ENCODE data around the gene GTF2A1.

DNA sequence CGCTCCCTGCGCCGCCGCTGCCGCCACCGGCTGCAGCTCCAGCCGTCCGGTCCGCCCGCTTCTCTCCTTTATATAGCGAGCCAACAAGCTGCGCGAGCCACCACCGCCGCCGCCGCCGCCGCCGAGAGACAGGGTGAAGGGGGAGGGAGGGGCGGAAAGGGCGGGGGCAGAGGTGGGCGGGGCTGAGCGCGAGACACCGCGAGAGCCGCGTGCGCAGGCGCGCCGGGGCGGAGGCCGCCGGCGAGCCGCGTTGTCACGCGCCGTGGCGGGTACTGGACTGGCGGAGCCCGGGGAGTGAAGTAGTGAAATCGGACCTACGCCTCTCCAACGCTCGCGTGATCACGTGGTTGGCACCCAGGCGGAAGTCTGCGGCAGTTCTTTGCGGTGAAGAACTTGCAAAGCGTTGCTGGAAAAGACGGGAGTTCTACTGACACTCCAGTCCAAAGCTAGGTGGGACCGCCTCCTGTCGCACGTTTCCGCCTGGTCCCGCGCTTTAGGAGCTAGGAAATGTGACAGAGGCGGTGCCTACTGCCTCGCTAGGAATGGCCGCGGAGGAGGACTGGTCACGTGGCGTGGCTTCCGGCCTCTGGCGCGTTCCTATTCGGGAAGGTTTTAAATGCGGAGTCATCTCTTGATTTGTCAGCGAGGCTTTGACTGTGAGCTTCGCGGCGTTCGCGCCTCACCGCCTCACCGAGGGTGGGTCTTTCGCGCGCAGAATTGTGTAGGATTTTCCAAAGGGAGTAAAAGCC is at the start of gene GTF2A1:
- TF ChIP-seq, protein P1, sequence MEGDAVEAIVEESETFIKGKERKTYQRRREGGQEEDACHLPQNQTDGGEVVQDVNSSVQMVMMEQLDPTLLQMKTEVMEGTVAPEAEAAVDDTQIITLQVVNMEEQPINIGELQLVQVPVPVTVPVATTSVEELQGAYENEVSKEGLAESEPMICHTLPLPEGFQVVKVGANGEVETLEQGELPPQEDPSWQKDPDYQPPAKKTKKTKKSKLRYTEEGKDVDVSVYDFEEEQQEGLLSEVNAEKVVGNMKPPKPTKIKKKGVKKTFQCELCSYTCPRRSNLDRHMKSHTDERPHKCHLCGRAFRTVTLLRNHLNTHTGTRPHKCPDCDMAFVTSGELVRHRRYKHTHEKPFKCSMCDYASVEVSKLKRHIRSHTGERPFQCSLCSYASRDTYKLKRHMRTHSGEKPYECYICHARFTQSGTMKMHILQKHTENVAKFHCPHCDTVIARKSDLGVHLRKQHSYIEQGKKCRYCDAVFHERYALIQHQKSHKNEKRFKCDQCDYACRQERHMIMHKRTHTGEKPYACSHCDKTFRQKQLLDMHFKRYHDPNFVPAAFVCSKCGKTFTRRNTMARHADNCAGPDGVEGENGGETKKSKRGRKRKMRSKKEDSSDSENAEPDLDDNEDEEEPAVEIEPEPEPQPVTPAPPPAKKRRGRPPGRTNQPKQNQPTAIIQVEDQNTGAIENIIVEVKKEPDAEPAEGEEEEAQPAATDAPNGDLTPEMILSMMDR (IDR thresholded peaks at IDR 0.05), result peak in 1 of 3 donors; percentile 22
- TF ChIP-seq POLR2A (IDR thresholded peaks at IDR 0.05), result peak; percentile 30
- TF ChIP-seq POLR2AphosphoS5 (IDR thresholded peaks at IDR 0.05), result peak; percentile 96 to 98 (median 98)
